HG02588 (cell line): ENCODE data around the gene CLDN10.
"Not testable (repeated sequence)": the region's sequence is repeated elsewhere in the genome, so short reads cannot be mapped to it uniquely, and the experiment has no call there.

Experiments used
- ATAC-seq: cut with Tn5 transposase; IDR thresholded peaks from one replicate; pipeline ENCODE4 v1.9.1; 2021; ENCODE audit warnings: mild to moderate bottlenecking, moderate library complexity; ENCODE audit not compliant: unreplicated experiment

Gene CLDN10

GRCh38 chr13:95541308-95541707 is 11.2 kb upstream of the CLDN10 start:
- no peak for ATAC-seq

DNA sequence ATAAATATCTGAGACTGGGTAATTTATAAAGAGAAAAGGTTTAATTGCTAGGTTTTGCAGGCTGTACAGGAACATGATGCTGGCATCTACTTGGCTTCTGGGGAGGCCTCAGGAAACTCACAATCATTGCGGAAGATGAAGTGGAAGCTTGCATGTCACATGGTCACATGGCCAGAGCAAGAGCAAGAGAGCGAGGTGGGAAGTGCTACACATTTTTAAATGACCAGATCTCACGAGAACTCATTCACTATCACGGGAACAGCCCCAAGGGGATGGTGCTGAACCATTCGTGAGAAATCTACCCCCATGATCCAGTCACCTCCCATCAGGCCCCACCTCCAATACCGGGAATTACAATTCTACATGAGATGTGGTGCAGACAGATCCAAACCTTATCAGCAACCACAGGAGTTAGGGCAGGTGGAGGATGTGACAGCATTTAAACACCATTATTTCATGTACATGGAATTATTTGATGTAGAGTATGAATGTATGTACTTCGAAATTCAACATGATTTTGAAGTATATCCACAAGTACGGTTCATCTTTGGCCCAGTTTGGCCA is 10.5 kb upstream of the CLDN10 start:
- ATAC-seq, result no peak

- ATAC-seq, result no peak
These were observed 8.2 kb upstream of the CLDN10 start for GRCh38 chr13:95544293-95544692.

GRCh38 chr13:95546919-95547318 is 5.6 kb upstream of the CLDN10 start:
- no peak for ATAC-seq

DNA sequence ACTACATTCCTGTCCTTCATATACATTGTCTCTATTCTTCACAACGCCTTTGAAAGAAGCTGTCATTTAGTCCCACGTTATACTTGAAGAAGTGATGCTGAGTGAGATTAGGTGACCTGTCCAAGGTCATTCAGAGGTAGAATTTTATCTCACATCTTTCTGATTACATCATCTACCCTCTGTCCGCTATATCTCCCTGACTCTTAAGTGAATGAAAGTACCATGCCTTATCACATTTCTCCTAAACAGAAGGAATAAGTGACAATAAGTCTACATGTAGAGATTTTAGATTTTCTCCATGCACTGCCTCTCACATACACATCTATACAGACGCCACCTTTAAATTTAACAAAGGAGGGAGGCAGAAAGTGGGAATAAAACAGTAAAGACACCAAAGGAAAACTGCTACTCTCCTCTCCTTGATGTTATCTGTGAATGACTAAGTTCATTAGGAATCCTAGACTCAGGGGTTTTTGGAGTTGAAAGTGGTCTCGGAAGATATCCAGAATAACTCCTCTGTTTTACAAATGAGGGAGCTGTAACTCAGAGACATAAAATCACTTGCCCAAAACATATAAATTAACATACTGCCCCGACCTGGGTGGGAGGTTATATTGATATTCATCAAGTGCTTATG is 4.9 kb upstream of the CLDN10 start:
- no peak for ATAC-seq

DNA sequence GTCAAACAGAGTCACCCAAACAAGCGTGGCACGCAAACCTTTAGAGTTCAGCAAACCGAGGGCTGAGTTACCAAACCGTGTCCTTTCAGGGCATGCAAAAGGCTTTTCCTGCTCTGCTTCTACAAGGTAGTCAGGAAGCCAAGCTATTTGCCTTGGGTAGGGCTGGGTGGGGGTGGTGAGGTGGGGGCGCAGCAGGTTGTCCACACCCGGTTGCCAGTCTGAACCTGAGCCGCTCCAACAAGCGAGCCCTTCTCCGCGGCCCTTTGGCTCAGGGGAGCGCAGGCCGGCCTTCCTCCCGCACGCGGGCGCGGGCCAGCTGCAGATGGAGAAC is 347 bp upstream of the CLDN10 start:
- ATAC-seq, result no peak

DNA sequence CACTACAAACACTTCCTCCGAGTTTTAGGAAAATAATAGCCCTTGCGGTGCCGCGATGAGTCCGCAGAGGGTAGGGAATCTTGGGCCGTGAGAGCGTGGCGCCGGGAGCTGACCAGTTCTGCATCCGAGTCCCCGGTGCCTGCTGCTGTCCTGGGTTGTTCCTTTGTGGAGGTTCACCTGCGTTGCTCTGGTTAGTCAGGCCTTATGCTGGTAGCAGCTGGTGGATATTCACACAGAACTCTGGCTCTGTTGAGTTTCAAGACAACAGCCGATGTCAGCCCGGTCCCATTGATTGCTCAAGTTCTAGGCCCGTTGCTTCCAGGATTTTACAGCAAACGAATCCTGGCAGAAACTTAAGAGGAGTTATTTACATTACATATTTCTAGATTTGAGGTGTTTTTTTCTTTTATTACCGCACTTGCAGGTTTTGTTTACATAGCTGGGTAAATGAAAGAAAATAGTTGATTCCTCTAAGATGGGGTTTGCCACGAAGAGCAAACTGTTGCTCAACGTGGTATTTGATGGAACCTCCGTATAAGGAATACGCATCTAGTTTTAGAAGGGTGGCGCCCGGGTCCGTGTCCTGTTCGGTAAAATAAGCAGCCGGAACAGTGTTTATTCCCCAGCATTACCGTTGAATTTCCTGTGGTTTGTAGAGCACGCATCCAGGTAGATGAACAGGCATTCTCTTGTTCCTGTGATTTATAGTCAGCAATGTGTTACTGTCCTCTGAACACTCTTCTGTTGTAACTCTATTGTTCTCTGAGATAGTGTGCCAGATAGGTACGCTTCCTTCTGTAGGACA is 1.3 kb downstream of the CLDN10 start:
- no peak for ATAC-seq

DNA sequence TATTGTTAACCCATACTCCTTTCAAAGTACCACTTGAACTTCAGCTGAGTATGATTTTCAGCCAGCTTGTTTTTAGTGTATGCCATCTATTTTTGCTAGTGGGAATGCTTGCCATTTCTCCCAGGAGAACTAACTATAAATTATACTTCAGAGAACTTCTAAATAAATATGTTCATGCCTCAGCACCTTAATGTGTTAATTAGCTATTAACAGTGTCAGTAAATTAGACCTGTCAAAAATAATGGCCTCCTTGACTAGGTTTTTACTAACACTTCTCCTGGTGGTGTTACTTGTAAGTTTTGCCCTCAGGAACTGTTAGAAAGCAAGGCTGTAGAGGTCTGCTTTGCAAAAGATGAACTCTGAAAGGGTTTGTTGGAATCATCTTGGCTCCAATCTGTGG is 4.5 kb downstream of the CLDN10 start:
- ATAC-seq, result no peak

DNA sequence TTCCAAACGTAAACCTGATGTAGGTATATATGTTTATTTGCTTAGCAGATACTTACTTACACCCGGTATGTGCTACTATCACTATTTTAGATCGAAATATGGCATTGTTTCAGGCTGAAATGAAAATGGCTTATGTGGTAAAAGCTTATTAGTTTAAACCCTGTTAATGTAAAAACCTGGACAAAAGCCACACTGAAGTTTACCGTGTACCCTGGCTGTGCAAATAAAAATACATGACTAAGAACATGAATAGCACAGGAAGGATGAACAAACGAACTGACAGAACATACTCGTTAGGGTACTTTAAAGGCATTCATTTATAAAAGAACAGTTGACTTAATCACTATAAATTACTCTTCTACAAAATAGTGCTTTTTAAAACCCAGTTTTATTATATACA is 6.6 kb downstream of the CLDN10 start:
- no peak for ATAC-seq

- ATAC-seq, result no peak
These were observed 7.9 kb downstream of the CLDN10 start for GRCh38 chr13:95560387-95560786.

DNA sequence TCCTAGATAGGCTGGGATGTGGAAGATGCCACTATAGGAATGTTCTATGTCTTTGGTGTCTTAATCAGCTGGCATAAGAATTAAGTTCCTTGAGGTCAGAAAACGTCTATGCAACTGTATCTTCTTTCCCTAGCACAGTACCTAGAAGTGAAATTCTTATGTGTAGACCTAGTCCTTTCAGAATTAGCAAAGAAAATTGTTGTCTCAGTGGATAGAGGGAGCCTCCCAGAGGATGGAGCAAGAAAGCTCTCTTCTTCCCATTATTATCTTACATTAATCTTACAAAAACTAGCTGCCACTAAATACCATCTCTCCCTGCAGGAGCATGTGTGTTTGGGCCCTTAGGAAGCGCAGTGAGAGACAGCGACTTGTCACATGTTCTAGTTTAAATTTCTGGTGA is 11.6 kb downstream of the CLDN10 start:
- no peak for ATAC-seq

DNA sequence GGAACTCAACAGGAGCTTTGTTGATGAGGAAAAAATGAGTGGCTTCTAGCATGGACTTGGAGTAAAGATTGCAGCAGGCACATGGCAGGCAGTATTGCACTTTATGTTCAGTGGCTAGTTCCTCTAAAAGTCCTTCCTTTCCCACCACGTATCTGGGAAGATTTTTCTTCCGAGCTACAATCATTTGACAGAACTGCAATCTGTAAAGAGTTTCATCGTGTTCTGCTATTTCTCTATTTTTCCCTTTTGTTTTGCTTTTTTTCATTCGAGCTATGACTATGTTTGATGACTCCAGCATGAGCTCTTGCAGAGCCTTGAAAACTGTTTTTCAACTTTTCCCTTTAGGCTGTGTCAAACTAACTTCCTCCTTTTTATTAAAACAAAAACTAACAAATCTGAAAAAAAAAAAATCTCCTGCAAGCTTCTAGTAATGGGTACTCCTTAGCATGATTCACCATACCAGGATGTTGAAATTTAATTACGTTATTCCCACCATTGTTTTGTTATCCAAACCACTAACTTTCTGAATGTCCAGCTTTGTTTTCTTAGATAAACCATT is 12.3 kb downstream of the CLDN10 start:
- no peak for ATAC-seq

DNA sequence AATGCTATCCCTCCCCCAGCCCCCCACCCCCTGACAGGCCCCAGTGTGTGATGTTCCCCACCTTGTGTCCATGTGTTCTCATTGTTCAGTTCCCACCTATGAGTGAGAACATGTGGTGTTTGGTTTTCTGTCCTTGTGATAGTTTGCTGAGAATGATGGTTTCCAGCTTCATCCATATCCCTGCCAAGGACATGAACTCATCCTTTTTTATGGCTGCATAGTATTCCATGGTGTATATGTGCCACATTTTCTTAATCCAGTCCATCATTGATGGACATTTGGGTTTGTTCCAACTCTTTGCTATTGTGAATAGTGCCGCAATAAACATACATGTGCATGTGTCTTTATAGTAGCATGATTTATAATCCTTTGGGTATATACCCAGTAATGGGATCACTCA is 13.2 kb downstream of the CLDN10 start:
- not testable (repeated sequence) for ATAC-seq

- ATAC-seq, result no peak
These were observed 15.6 kb downstream of the CLDN10 start for GRCh38 chr13:95568131-95568530.

- ATAC-seq, result no peak
These were observed 17.5 kb downstream of the CLDN10 start for GRCh38 chr13:95570016-95570415.

GRCh38 chr13:95571941-95572340 is 19.4 kb downstream of the CLDN10 start:
- no peak for ATAC-seq

DNA sequence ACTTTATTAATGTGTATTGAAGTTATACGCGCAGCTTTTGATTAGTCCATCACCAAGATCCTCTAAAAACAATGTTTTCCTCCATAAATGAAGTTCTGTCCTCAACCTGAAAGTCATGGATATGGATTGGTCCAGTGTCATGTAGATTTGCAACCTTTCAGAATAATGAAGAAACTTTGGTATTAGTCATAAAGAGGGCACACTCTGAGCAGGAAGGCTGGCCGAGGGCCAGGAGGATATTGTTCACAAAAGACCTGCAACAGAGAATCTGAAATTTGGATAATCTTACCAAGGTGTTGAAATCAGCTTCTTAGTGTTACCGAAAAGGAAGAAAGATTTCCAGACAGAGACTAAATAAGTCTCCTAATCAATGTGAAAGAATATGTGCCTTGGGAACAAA is 20.7 kb downstream of the CLDN10 start:
- no peak for ATAC-seq

GRCh38 chr13:95579303-95579702 is 26.8 kb downstream of the CLDN10 start:
- peak; percentile 92 for ATAC-seq

DNA sequence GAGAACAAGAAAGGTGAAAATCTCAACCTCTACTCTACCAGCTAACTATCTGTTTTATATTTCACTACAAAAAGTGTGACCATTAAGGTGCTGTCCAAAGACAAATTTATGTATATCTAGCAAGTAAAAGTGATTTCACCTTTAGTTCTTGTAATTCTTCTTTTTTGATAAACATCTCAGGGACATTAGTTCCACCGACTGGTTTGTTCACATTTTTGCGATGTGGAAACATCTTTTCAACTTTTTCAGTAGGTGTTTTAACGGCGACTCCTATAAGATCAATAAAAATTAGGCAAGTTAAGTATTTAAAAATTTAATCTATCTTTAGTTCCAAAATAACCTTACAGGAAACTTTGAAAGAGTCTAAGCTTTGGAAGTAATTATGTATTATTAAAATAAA is 33.3 kb downstream of the CLDN10 start:
- ATAC-seq, result no peak

- no peak for ATAC-seq
These were observed 35.6 kb downstream of the CLDN10 start for GRCh38 chr13:95588134-95588533.

DNA sequence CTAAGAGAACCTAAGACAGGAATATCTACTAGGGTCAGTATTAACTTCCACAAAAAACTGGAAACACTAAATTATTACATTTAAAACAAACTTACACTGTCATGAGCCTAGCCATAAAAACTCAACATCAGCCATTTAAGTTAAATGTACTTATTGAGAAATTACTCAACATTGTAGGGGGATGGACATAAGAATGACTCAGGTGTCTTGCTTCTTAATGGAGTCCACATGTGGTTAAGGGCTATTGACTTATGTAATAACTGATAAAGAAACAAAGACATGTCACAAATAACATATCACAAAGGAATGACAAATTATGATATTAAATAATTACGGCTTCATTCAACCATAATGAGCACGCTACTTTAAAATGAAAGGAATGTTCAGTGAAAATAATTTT is 36.2 kb downstream of the CLDN10 start:
- ATAC-seq, result no peak

- no peak for ATAC-seq
These were observed 40.9 kb downstream of the CLDN10 start for GRCh38 chr13:95593462-95593861.
